ENCODE results near the gene PPM1H.

- TF ChIP-seq CTCF (IDR thresholded peaks at IDR 0.05) (no peak), POLR2A (IDR thresholded peaks at IDR 0.05; ENCODE audit: low read depth) (no peak), EP300 (IDR thresholded peaks at IDR 0.05) (no peak), POLR2AphosphoS5 (IDR thresholded peaks at IDR 0.05) (no peak)
These were observed 160.2 kb downstream of the PPM1H start for GRCh38 chr12:62774794-62775193.
